Effector CD4-positive, alpha-beta T cell (primary cell): ENCODE data around the gene TSEN15.

ENCODE experiments used
- DNase-seq: peaks from one replicate; pipeline ENCODE4 v3.0.0-alpha.2; 2020

TSEN15 gene

GRCh38 chr1:184110272-184111204 lies 59.0 kb downstream of the TSEN15 start:
- DNase-seq: no peak

DNA sequence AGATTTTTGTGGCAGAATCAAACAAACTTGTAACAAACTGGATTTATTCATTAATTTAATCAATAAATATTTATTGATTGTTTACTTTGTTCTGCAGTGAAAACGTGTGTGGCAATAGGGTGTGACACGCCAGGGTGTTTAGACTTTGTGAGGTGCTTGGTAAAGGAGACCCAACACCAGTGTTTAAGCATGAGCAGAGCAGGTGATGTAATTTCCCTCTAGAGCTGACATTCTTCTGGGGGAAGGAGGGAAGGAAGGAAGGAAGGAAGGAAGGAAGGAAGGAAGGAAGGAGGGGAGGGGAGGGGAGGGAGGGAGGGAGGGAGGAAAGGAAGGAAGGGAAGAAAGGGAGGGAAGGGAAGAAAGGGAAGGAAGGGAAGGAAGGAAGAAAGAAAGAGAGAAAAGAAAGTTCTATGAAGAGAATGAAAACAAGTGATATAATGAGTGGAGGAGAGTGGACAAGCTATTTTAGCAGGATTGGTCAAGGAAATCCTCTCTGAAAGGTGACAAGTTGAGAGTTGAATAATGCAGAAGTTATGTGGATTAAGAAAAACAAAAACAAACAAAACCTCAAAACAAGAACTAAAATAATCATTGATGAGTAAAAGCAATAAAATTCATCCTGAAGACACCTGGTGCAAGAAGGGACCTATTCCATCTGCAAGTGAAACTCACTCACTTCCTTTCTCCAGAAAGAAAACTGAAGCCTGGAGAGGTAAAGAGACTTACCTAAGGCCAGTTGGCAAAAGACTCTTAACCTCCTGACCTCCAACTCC lies 60.8 kb downstream of the TSEN15 start:
- DNase-seq: no peak

GRCh38 chr1:184113251-184113650 lies 61.7 kb downstream of the TSEN15 start:
- DNase-seq: no peak

DNA sequence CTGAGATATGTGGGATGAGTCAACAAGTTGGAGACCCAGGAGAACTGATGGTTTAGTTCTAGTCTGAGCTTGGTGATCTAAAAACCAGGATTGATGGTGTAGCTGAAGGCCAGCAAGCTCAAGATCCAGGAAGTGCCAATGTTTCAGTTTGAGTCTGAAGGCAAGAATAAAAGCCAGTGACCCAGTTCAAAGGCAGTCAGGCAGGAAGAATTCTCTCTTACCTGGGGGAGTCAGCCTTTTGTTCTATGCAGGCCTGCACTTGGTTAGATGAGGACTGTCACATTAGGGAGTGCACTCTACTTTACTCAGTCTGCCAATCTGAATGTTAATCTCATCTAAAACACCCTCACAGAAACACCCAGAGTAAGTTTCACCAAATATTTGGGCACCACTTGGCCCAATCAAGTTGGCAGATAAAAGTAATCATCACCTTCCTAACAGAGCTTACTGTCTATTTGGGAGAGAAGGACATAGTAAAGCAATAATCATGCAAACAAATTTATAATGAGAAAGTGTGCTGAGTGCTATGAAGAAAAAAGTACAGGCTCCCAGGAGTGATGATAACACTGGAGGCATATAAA lies 63.4 kb downstream of the TSEN15 start:
- no peak for DNase-seq

GRCh38 chr1:184116287-184116686 lies 64.8 kb downstream of the TSEN15 start:
- no peak for DNase-seq

DNA sequence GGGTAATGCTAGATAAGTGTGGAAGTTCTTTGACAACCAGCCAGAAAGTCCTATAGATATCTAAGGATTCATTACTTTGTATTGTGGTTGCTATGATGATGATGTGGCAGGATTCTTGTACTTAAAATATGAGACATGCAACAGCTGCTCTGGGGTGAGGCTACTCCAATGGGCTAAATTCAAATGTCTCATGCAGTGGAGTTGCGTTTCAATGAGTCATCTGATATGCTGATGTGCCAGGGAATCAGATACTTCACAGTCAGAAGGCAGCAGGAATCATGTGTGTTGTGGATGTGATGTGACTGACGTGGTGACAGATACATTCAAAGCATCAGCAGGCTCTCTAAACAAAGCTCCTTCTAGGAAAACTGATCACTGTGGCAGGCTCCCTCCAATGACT lies 66.5 kb downstream of the TSEN15 start:
- no peak for DNase-seq
